Body of pancreas (tissue), 4 donors: ENCODE data around the gene MACROH2A1.

Experiments
- POLR2A ChIP-seq, 3 donors: fragments of 450-650 bp; IDR thresholded peaks; one replicate each; pipeline ENCODE4 v1.6.1; 2016; ENCODE audit warnings: antibody characterized with exemption in 3 of 3, mild to moderate bottlenecking in 2 of 3
- TF ChIP-seq, protein P1 (sequence below), 7 experiments: fragments of 450-650 bp in 4 of 7; fragments of 200-600 bp in 3 of 7; sonication (generic) in 3 of 7; IDR thresholded peaks; one replicate each; pipeline ENCODE4 v1.5.1; 2016 to 2019; ENCODE audit warnings: antibody characterized with exemption in 7 of 7

DNA sequence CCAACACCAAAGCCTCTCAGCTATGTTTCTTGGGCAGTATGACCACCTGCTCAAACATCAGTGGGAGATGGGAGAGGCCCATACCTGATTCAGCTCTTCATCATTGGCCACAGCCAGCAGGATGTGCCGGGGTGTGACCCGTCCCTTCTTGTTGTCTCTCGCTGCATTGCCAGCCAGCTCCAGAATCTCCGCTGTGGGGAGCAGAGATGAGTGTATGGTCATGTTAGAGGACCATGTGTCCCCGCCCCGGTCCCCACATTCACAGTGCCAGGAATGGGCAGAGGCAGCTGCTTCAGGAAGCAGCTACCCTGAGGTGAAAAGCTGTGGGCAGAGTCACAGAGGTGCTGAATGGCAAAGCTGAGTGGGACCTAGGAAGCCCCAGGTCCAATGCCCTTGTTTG, 29.1 kb downstream of the MACROH2A1 start:
- TF ChIP-seq POLR2A (IDR thresholded peaks at IDR 0.05): no peak
- TF ChIP-seq, protein P1, sequence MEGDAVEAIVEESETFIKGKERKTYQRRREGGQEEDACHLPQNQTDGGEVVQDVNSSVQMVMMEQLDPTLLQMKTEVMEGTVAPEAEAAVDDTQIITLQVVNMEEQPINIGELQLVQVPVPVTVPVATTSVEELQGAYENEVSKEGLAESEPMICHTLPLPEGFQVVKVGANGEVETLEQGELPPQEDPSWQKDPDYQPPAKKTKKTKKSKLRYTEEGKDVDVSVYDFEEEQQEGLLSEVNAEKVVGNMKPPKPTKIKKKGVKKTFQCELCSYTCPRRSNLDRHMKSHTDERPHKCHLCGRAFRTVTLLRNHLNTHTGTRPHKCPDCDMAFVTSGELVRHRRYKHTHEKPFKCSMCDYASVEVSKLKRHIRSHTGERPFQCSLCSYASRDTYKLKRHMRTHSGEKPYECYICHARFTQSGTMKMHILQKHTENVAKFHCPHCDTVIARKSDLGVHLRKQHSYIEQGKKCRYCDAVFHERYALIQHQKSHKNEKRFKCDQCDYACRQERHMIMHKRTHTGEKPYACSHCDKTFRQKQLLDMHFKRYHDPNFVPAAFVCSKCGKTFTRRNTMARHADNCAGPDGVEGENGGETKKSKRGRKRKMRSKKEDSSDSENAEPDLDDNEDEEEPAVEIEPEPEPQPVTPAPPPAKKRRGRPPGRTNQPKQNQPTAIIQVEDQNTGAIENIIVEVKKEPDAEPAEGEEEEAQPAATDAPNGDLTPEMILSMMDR (IDR thresholded peaks at IDR 0.05): no peak
